LNCaP clone FGC (cell line): ENCODE data around the gene GDPGP1.

Source experiments
- DNase-seq: peaks from one replicate; pipeline ENCODE4 v3.0.0-alpha.2; 2011; ENCODE audit warnings: low read depth
- H3K4me3 ChIP-seq: 2 replicates; pipeline ENCODE4 v1.5.1; 2011; ENCODE audit warnings: mild to moderate bottlenecking, low read depth, low read length, control low read depth
- CTCF ChIP-seq: IDR thresholded peaks from 2 replicates; pipeline ENCODE4 v1.5.1; 2012; ENCODE audit warnings: mild to moderate bottlenecking; ENCODE audit not compliant: control insufficient read depth, insufficient read depth; ENCODE audit errors: extremely low read depth

GDPGP1 gene

GRCh38 chr15:90190606-90191343 lies 43.2 kb upstream of the GDPGP1 start:
- H3K4me3 ChIP-seq, result no peak overlapping the region
- no peak for TF ChIP-seq CTCF
- no peak for DNase-seq

GRCh38 chr15:90191344-90191687 lies 42.7 kb upstream of the GDPGP1 start:
- no peak for DNase-seq
- H3K4me3 ChIP-seq, result no peak overlapping the region
- no peak for TF ChIP-seq CTCF

- DNase-seq, result peak; percentile 58
- TF ChIP-seq CTCF, result no peak
- no peak overlapping the region for H3K4me3 ChIP-seq
Observed at GRCh38 chr15:90191794-90192509, 42.1 kb upstream of the GDPGP1 start.

- no peak overlapping the region for H3K4me3 ChIP-seq
- no peak for DNase-seq
- no peak for TF ChIP-seq CTCF
Observed at GRCh38 chr15:90192961-90193786, 40.8 kb upstream of the GDPGP1 start.

GRCh38 chr15:90194655-90195054 lies 39.4 kb upstream of the GDPGP1 start:
- DNase-seq, result no peak
- TF ChIP-seq CTCF, result no peak

GRCh38 chr15:90200534-90201129 lies 33.4 kb upstream of the GDPGP1 start:
- H3K4me3 ChIP-seq, result peak overlapping the region; percentile 60
- no peak for DNase-seq
- TF ChIP-seq CTCF, result no peak

More at GRCh38 chr15:90194655-90195054, 39.4 kb upstream of the GDPGP1 start:
- no peak overlapping the region for H3K4me3 ChIP-seq
